GM19099 (cell line): ENCODE measurements around the gene DPP4.

Experiments
- POLR2A ChIP-seq: IDR thresholded peaks from 3 replicates; pipeline ENCODE4 v1.6.1; 2011; ENCODE audit warnings: low read depth; ENCODE audit not compliant: insufficient read length; ENCODE audit errors: extremely low read depth

The DPP4 gene

DNA sequence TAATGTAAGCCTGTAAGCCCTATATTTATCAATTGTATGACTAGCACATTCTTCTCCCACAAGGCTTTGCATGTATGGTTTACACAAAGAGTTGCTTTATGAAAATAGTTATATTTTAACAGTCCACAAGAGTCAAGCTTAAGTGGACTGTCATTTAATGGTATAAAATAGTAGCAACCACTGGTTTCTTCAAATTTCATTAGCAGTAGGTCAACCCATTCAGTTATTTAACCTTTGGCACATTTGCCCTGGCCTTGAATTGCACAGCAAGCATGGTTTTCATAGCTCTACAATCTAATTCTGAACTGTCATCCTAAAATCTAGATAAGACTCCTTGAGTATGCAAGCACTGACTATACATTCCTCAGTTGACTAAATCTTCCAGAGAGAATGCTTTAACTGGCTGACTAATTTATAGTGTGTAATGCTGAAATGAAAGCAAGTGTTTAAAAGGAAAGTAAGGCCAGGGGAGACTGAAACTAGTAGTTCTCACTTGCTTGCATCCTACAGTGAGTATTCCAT, 1.8 kb downstream of the DPP4 start:
- TF ChIP-seq POLR2A: no peak

DNA sequence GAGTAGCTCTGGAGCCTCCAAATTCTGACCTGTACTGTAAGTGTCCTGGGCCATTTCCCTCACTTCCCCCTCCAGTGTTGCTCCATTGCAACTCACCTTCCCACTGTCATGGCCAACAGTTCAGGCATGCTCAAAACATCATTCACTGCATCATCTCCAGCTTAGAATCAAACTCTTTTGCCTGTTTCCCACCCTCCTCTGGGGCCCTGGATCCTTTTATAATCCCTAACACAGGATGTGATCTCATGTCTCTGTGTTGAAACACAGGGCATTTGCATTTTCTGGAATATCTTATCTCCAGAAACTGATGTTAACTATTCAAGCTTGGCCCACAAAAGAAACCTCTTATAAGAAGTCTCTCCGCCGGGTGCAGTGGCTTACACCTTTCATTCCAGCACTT, 3.0 kb downstream of the DPP4 start:
- no peak for TF ChIP-seq POLR2A

DNA sequence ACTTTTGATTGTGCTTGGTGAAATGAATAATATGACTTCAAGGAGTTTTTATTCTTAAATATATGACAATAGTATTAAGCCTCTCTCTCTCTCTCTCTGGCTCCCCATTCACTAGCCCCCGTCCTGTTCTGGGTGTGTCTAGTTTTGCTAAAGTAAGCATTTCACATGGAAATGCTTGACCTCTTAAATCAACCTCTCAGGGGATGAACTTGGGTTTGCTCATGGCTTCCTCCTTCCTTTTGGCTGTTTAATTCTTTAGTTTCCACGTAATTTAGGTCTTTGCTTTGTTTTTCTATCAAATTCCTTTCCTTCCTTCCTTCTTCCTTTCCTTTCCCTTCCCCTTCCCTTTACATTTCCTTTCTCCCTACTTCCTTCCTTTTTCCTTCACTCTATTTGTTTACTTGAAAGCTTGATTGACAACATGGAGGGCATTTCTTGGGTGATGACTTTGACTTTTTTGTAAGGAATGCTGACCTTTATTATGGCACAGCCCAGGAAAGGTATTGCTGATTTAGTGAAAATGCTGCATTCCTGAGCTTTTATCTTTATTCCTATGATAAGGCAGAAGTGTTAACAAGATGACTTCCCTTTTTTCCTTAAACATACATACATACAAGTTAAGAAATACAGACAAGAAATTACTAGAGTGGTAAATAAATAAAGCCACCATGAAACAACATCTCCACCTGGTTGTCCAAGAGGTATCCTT, 3.6 kb downstream of the DPP4 start:
- TF ChIP-seq POLR2A: no peak

DNA sequence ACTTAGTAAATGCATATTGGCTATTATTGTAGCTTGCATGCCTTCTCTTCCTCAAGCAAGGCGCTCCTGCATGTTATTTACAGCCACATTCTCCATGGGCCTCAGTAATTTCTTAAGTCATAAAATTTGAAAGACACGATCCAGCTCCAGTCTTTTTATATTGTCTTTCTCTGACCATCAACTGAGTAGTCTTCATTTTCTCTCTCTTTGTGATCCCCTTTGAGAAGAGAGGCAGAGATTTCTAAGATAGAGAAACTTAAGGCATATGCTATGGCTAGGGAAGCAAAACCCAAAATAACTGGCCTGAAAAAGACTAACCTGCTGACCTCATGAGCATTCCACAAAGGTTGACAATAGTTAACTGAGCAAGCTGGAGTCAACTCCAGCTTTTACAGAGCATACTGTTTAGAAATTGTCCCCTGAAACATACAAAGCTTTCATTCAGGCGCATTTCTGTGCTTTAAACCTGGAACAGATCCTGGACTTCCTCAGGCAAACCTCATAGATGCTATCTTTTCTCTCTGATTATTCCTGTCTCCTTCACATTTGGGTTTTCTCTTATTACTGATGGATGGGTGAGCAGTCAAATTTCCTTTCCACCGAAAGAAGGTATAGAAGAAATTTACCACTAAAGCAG, 4.6 kb downstream of the DPP4 start:
- no peak for TF ChIP-seq POLR2A

DNA sequence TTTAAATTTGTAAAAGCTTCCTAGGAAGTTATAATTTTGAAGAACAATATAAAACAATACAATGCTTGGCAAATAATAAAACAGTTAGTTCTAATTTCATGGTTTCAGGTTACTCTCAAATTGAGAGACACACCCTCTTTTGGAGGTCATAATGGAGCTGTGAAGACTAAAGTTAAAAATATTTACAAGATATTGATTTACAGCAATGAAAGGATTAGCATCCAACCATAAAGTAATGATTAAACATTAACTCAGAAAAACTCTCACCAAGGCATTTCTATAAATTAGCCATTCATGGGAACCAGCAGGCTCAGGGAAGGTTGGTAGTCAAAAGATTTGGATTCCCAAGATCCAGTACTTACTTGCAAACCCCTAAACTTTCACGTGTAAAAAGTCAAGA, 6.4 kb downstream of the DPP4 start:
- no peak for TF ChIP-seq POLR2A

DNA sequence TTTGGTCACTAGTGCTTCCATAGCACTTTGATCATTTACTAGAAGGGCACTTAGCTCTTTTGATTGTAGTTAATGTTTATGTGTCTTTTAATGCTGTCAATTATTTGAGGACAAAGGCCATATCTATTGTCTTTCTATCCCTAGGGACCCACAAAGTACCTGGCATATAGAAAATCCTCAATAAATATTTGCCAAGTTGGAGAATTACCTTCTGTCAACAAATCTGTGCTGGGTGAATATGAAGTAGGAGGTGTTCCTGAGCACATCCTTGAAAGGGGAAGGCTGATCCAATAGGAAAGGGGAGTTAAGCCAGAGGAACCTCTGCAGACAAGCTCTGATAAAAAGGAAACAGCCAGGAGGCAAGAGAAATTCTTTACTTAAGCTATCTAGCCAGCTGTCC, 8.2 kb downstream of the DPP4 start:
- TF ChIP-seq POLR2A: no peak

DNA sequence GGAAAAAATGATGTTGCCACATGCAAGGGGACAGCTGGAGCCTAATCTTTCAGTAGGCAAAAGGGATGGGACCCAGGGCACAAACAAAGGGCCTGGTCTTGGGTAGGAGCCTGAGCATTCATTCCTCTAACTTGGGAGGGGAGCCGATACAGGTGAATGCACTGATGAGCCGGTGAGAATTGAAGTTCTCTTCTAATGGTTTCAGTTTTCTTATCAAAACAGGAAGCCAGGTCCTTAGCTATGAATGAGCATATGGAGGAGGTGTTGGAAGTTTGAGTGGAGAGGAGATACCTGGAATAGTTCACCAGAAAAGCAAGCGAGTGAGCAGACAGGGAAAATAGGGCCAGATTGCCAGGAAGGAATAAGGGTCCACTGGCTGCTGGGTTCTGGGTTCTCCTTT, 10.1 kb downstream of the DPP4 start:
- TF ChIP-seq POLR2A: no peak

DNA sequence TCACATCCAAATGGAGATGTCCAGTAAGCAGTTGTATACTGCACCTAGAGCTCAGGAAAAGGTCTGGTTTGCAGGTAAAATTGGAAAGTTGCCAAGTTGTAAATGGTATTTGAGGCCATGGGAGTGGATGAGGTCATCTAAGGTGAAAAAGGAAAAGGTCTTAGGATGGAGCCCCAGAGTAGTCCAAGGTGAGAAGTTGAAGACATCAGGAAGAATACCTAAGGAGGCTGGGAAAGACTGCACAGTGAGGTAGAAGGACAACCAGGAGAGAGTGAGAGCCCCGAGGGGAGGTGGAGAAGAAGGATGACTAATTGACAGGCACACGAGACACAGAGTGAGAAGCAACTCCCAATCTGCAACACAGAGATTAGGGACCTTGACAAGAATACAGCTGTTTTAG, 10.7 kb downstream of the DPP4 start:
- TF ChIP-seq POLR2A: no peak

DNA sequence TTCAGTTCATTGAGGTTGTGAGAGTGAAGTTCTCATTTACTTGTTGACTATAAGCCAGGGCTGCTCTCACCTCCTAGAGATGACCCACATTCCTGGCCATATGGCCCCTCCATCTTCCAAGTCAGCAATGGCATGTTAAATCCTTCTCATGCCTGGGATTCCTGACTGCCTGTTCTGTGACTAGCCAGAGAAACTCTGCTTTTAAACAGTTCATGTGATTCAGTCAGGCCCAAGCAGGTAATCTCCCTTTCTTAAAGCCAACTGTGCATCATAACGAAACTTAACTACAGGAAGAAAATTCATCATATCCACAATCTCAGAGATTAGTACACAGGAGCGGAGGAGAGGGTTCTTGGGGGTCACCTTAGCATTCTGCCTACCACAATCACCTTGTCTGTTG, 11.5 kb downstream of the DPP4 start:
- no peak for TF ChIP-seq POLR2A

DNA sequence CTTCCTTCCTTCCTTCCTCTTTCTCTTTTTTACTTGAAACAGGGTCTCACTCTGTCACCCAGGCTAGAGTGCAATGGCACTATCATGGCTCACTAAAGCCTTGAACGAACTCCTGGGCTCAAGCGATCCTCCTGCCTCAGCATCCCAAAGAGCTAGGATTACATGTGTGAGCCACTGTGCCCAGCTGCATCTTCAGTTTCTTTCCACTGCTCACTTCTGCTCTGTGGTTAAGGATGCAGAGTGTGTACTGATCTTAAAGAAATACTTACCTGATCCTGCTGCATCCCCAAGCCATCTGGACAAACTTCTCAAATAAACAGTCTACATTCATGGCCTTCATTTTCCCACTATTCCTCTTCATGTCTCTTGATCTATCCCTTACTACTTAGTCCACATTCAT, 13.0 kb downstream of the DPP4 start:
- no peak for TF ChIP-seq POLR2A

DNA sequence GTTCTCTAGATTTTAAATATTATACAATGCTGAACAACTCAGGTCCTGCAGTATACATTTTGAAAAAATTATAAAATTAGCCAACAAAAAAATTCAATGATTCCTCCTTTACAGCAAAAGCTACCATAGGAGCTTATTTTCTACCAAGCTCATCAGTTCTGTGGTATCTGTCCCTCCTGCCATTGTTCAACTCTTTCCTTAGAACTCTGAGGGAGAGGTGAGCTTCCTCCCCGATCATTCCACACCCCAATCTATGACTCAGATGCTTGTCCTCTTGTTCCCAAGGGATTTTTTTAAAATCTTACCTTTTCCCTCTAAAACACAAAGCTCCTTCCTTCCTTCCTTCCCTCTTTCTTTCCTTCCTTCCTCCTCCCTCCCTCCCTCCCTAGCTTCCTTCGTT, 13.5 kb downstream of the DPP4 start:
- no peak for TF ChIP-seq POLR2A

DNA sequence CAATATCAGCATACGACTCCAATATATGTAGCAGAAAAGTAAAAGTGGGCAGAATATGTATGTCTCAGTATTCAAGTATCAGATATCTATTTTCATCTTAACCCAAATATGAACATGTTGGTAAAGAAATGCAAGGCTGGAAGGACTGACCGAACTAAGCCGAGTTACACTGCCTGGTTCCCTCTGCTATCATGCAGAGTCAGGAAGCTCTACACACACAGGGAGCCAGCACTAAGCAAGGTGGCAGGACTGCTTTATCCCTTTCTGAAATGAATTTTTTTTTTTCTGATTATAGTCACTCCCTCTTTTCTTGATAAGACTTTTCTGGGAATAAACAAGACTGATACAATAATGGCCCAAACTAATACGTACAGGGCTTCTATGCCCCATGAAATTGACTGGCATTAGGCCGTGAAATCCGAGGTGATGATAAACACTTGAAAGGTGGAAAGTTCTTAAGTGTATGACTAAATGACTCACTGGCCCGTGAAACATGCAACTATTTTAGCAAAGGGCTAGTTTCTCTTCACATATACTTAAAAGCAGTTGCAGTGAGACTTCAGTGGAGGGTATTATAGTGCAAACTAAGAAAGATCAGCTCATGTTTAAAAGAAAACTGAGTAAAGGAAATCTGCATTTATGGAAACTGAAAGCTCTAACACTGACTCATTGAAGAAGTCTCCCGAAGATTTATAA, 14.9 kb downstream of the DPP4 start:
- TF ChIP-seq POLR2A: no peak

DNA sequence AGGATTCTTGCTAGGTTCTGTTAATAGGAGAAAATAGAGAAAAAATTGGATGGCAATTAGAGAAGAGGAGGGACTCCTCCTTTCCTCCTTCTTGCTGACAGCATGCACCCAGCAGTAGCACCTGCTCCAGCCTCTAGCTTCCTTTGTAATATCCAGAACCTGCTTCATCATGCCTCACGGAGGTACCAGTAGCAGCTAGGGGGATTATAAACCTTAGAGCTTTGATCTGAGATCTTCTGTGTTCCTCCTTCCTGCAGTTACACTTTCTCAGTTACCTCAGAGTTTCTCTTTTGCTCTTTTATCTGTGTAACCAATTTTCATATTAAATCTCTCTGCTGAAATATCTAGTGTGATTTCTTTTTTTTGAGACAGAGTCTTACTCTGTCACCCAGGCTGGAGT, 16.6 kb downstream of the DPP4 start:
- no peak for TF ChIP-seq POLR2A

DNA sequence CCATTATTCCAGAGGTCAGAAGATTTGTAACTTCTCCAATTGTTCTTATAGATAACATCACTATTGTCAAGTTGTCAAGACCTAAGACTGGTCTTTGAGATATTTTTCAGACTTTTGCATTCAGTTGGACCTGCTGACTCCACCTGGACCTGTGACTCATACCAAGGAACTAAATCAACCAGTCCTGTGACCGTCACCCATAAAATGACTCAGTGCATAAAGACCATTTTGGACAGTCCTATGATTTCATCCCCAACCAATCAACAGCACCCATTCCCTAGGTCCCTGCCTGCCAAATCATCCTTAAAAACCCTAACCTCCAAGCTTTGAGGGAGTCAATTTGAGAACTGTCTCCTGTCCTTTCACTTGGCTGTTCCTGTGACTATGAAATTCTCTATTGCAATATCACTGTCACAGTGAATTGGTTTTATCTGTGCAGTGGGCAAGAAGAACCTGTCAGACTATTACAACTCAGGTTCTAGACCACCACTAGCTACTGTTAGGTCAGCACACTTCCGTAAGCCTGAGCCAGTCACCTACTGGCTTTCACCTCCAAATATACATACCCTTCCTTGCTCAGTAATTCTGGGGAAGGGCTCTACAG, 17.1 kb downstream of the DPP4 start:
- no peak for TF ChIP-seq POLR2A

DNA sequence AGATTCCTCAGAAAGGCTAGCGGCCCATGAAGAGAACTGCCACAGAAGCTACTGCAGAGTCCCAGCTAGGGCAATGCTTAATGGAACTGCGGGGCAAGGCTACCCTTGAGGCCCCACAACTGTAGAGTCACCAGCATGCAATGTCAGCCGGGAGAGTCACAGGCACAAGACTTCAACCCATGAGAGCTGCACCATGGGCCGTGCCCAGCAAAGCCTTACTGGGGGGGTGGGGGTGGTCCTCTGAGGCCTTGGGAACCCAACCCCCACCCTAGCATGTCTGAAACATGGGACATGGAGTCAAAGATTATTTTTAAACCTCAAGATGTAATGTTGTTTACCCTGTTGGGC, 20.2 kb downstream of the DPP4 start:
- TF ChIP-seq POLR2A: no peak
